K562 (cell line): ENCODE results near the gene ASB10. TPM values are rescaled to one million over a fixed set of nuclear protein-coding genes. Genes with fewer than 3 reads are reported as not detected.

ENCODE experiments used
- ATAC-seq: fragments of 200-7000 bp; cut with Tn5 transposase; 3 replicates; pipeline ENCODE4 v1.9.1; 2020; ENCODE audit warnings: moderate library complexity
- BruUV-seq: library from RNA; stranded (reverse); fragments of 400-500 nt; replicated peaks from 2 replicates; lab custom pipeline; 2021; lab: Mats Ljungman, UMichigan
- CTCF ChIA-PET: fragments of 300-600 bp; formaldehyde crosslinking; extraction: SDS; loops from one replicate; lab custom pipeline; 2021; ENCODE audit warnings: low intra/inter-chr PET ratio; lab: Yijun Ruan, JAX
- POLR2A ChIA-PET: fragments of 300-600, 350-650 bp; sonication (Branson Sonifier 250); formaldehyde crosslinking; extraction: SDS; loops from one replicate; lab custom pipeline; 2021; ENCODE audit warnings: antibody characterized with exemption, inconsistent platforms; lab: Yijun Ruan, JAX
- DNase-seq, 4 experiments: peaks; one replicate each; pipeline versions ENCODE4 v3.0.0 to v3.0.0-alpha.2; 2011 to 2018; ENCODE audit warnings: low spot score in 3 of 4, mixed read lengths in 3 of 4; ENCODE audit errors: extremely low read depth in 1 of 4
- FAIRE-seq: peaks from 2 replicates; lab custom pipeline; 2011; peaks lifted over from hg19 to GRCh38; lab: Jason Lieb, UNC
- H2AFZ ChIP-seq: 2 replicates; pipeline ENCODE4 v1.6.0; 2011; ENCODE audit warnings: low read depth, low read length, control low read depth, inconsistent platforms
- H3K27ac ChIP-seq: fragments of 200-600 bp; 3 replicates; pipeline ENCODE4 v1.8.0; 2011; ENCODE audit warnings: low read depth, mild to moderate bottlenecking, control low read depth, inconsistent platforms, low read length, moderate library complexity, mixed read lengths; ENCODE audit errors: extremely low read depth
- H3K27me3 ChIP-seq, 2 experiments: fragments of 300-600 bp in 1 of 2; 2 replicates in 1 of 2; 3 replicates in 1 of 2; pipeline versions ENCODE4 v1.6.0 to v1.8.0; 2011; ENCODE audit warnings: inconsistent platforms in 2 of 2, low read length in 2 of 2, mild to moderate bottlenecking in 1 of 2, mixed read lengths in 1 of 2, moderate library complexity in 1 of 2; ENCODE audit not compliant: control insufficient read depth in 2 of 2, insufficient read depth in 2 of 2
- H3K36me3 ChIP-seq: fragments of 300-600 bp; 3 replicates; pipeline ENCODE4 v1.8.0; 2011; ENCODE audit warnings: mild to moderate bottlenecking, low read length, inconsistent platforms; ENCODE audit not compliant: control insufficient read depth, insufficient read depth
- H3K4me1 ChIP-seq, 2 experiments: fragments of 200-600 bp in 1 of 2; replicated peaks in 1 of 2; 2 replicates in 1 of 2; 3 replicates in 1 of 2; pipeline versions ENCODE4 v1.5.1 to v1.8.0; 2011; ENCODE audit warnings: inconsistent platforms in 2 of 2, low read length in 2 of 2, mild to moderate bottlenecking in 1 of 2, mixed read lengths in 1 of 2, moderate library complexity in 1 of 2; ENCODE audit not compliant: control insufficient read depth in 2 of 2, insufficient read depth in 2 of 2
- H3K4me2 ChIP-seq: 2 replicates; pipeline ENCODE4 v1.6.1; 2011; ENCODE audit warnings: low read length, control low read depth, inconsistent platforms, mixed read lengths; ENCODE audit not compliant: insufficient read depth
- H3K4me3 ChIP-seq: fragments of 200-600 bp; sonication (generic), shearing (Covaris generic); 2 replicates; pipeline ENCODE4 v1.5.1; 2016; ENCODE audit warnings: control low read depth, inconsistent platforms
- H3K79me2 ChIP-seq: fragments of 200-600 bp; 3 replicates; pipeline ENCODE4 v1.8.0; 2011; ENCODE audit warnings: low read length, inconsistent platforms; ENCODE audit not compliant: control insufficient read depth, insufficient read depth
- H3K9ac ChIP-seq, 2 experiments: 2 replicates each; pipeline versions ENCODE4 v1.6.0 to v1.6.1; 2011; ENCODE audit warnings: low read depth in 2 of 2, low read length in 2 of 2, control low read depth in 1 of 2, inconsistent platforms in 1 of 2, mild to moderate bottlenecking in 1 of 2, mixed read lengths in 1 of 2; ENCODE audit not compliant: insufficient read depth in 1 of 2
- H3K9me1 ChIP-seq: one replicate; pipeline ENCODE4 v1.6.0; 2011; ENCODE audit warnings: inconsistent platforms, mild to moderate bottlenecking, low read length, moderate library complexity; ENCODE audit not compliant: control insufficient read depth, insufficient read depth
- H3K9me3 ChIP-seq: replicated peaks from 2 replicates; pipeline ENCODE4 v1.5.1; 2011; ENCODE audit warnings: low read depth, low read length, inconsistent platforms; ENCODE audit not compliant: control insufficient read depth, insufficient read depth
- H4K20me1 ChIP-seq: replicated peaks from 2 replicates; pipeline ENCODE4 v1.6.1; 2011; ENCODE audit warnings: low read length, inconsistent platforms, mixed read lengths; ENCODE audit not compliant: control insufficient read depth, insufficient read depth
- ELF1 ChIP-seq: fragments of 200-800 bp; sonication (Bioruptor generic); IDR thresholded peaks from 2 replicates; pipeline ENCODE4 v1.6.1; 2016; ENCODE audit warnings: missing genetic modification characterization, missing compliant biosample characterization
- GTF2E2 ChIP-seq: fragments of 200-800 bp; sonication (Bioruptor generic); IDR thresholded peaks from 2 replicates; pipeline ENCODE4 v1.6.1; 2016; ENCODE audit warnings: missing genetic modification characterization, missing compliant biosample characterization
- MEF2A ChIP-seq: IDR thresholded peaks from 2 replicates; pipeline ENCODE4 v1.6.1; 2011; ENCODE audit warnings: low read depth, mild to moderate bottlenecking, low read length, moderate library complexity; ENCODE audit not compliant: control insufficient read depth
- RBFOX2 ChIP-seq: fragments of 200-400 bp; formaldehyde crosslinking; IDR thresholded peaks from 2 replicates; pipeline ENCODE4 v1.6.1; 2017; ENCODE audit warnings: low read depth, mild to moderate bottlenecking, low read length, moderate library complexity
- RFX7 ChIP-seq: fragments of 250-450 bp; sonication (Bioruptor Pico); IDR thresholded peaks from 2 replicates; pipeline ENCODE4 v1.5.1; 2021; ENCODE audit warnings: mild to moderate bottlenecking
- ZFP36 ChIP-seq: fragments of 150-350 bp; IDR thresholded peaks from 2 replicates; pipeline ENCODE4 v1.6.1; 2018; ENCODE audit warnings: low read length, low read depth; ENCODE audit not compliant: partially characterized antibody
- ZNF124 ChIP-seq: sonication (generic); formaldehyde crosslinking; IDR thresholded peaks from 2 replicates; pipeline ENCODE4 v1.8.1; 2022; ENCODE audit warnings: missing genetic modification reagents
- ZNF140 ChIP-seq: fragments of 250-450 bp; sonication (Bioruptor Pico); IDR thresholded peaks from 2 replicates; pipeline ENCODE4 v1.8.0; 2021; ENCODE audit warnings: moderate library complexity, mild to moderate bottlenecking, inconsistent platforms
- ZNF197 ChIP-seq: fragments of 200-800 bp; sonication (Bioruptor generic); IDR thresholded peaks from 2 replicates; pipeline ENCODE4 v1.6.1; 2016; ENCODE audit warnings: low read depth, missing genetic modification characterization, missing compliant biosample characterization
- ZNF77 ChIP-seq: fragments of 250-450 bp; sonication (Bioruptor Pico); IDR thresholded peaks from 2 replicates; pipeline ENCODE4 v1.5.0; 2020
- WGBS: fragments of 100-300 bp; shearing (Covaris generic); methylation state at CpG from one replicate; pipeline ENCODE4 v1.1.6; 2016; ENCODE audit warnings: low coverage, mixed read lengths; ENCODE audit not compliant: insufficient coverage; ENCODE audit errors: missing lambda C conversion rate; 5-methylcytosine and 5-hydroxymethylcytosine counted together
- in situ Hi-C: fragments of 300-500 bp; cut with MboI; formaldehyde crosslinking; loops from 4 replicates; pipeline ENCODE4 v1.15.0; 2018; ENCODE audit warnings: inconsistent platforms, mixed read lengths
- intact Hi-C: fragments of 100-400 bp; cut with micrococcal nuclease; formaldehyde crosslinking; loops from 2 replicates; pipeline ENCODE4 v1.14.2; 2022
- polyA plus RNA-seq, 8 experiments: library from polyadenylated mRNA; depleted of rRNA in 4 of 8; stranded (reverse) in 5 of 8; unstranded in 3 of 8; fragments of >200 nt; fragmentation: Nextera tagmentation in 2 of 8; fragmentation: Illumina TruSeq in 1 of 8; extraction: Ambion mirVana in 2 of 8; extraction: Trizol in 1 of 8; gene quantifications; 2 replicates each; pipeline versions ENCODE4 v1.2.1 to v1.2.3, GENCODE V29; 2011 to 2014; ENCODE audit warnings: inconsistent platforms in 1 of 8, missing spikeins in 1 of 8
- total RNA-seq, 7 experiments: library from RNA; depleted of rRNA in 6 of 7; stranded (reverse); fragments of >200 nt in 6 of 7; fragmentation: Illumina TruSeq in 2 of 7; extraction: Trizol in 2 of 7; gene quantifications; 2 replicates each; pipeline versions ENCODE4 v1.2.1 to v1.2.3, GENCODE V29; 2011 to 2021; ENCODE audit warnings: low replicate concordance in 1 of 7
- TF ChIP-seq, protein P1 (sequence below): fragments of 450-650 bp; formaldehyde crosslinking; IDR thresholded peaks from 2 replicates; pipeline ENCODE4 v1.4.0; 2020; ENCODE audit warnings: mild to moderate bottlenecking, moderate library complexity
- TF ChIP-seq, protein P2 (sequence below), 3 experiments: fragments of 200-800 bp in 1 of 3; sonication (Bioruptor generic) in 1 of 3; sonication (generic) in 1 of 3; formaldehyde crosslinking in 1 of 3; IDR thresholded peaks; 2 replicates each; pipeline versions ENCODE4 v1.6.1 to v1.8.0; 2016 to 2022; ENCODE audit warnings: mild to moderate bottlenecking in 2 of 3, missing compliant biosample characterization in 2 of 3, missing genetic modification characterization in 2 of 3, missing genetic modification reagents in 1 of 3

ASB10 gene
- total and polyA plus RNA-seq, 9 of the 15 experiments (the other 6 are each of a cell fraction or from before 2014, with no cell fraction given) = not detected

DNA sequence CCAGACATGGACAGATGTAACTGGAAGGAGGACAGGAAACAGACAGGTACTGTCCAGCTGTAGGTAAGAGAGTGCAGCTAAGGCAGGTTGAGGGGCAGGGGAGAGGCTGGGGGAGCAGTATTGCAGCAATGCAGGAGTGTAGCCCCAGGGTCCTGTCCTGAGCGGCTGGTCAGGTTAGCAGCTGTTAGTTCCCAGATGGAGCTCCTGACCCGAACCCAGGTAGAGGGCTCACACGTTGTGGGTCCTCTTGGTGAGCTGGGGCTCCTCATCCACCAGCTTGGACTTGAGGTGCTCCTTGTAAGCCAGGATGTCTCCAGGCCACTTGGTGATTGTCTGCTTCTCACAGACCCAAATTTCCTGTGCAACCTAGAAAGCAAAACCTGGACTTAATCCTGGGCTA is 26.8 kb upstream of the ASB10 start:
- peaks cover 69% of the 10 kb centered on the region for H3K36me3 ChIP-seq
- H2AFZ ChIP-seq = no peak overlapping the region
- POLR2A ChIA-PET = interaction anchor here (0.5 to 4.9 kb wide), 8 partner anchors 8 to 291 kb away, joined by 3 to 30 read pairs (median 6); partner anchors contain the start of genes ABCF2 and CHPF2
- in situ Hi-C loops (no loop called here), intact Hi-C loops (no loop called here)
- WGBS = 86% methylated on average over 3 of the region's 3 CpGs
- H4K20me1 ChIP-seq = peaks cover 16% of the 10 kb centered on the region; the same call in 1 of the 2 replicates
- no peak overlapping the region for H3K4me2 ChIP-seq
- H3K4me1 ChIP-seq = no peaks in the 10 kb centered on the region; a peak in 1 of 5 replicates
- TF ChIP-seq RBFOX2 (0 out of 2 replicates have a peak, but pooled peaks have one; percentile 23), RFX7 (CRISPR knock-in tag) (no peak)
- no peaks in the 10 kb centered on the region for H3K9me1 ChIP-seq
- CTCF ChIA-PET = no interaction called here
- BruUV-seq = TSS peak; percentile 26
- no peaks in the 10 kb centered on the region for H3K79me2 ChIP-seq
- no peaks in the 10 kb centered on the region for H3K27me3 ChIP-seq
- H3K9me3 ChIP-seq = no peaks in the 10 kb centered on the region
- FAIRE-seq (no peak), ATAC-seq (no peak), DNase-seq (no peak)
- H3K27ac ChIP-seq = no peak overlapping the region
- H3K9ac ChIP-seq = peak overlapping the region in 1 of 2 experiments; percentile 8; a peak in 1 of 4 replicates
- H3K4me3 ChIP-seq = no peak overlapping the region

DNA sequence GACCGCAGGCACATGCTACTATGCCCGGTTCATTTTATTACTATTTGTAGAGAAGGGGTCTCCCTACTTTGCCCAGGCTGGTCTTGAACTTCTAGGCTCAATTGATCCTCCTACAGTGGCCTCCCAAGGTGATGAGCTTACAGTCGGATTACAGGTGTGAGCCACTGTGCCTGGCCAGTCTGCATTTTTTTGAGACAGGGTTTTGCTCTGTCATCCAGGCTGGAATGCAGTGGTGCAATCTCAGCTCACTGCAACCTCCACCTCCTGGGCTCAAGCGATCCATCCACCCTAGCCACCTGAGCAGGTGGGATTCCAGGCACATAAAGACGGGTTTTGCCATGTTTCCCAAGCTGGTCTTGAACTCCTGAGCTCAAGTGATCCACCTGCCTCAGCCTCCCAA is 25.6 kb upstream of the ASB10 start:
- CTCF ChIA-PET = interaction anchor here (0.6 kb wide), 1 partner anchor 199 kb away, joined by 3 read pairs; no protein-coding TSS in a partner anchor
- Histone ChIP-seq H3K27ac (no peak overlapping the region), H3K9me1 (no peaks in the 10 kb centered on the region), H4K20me1 (peaks cover 20% of the 10 kb centered on the region), H3K9me3 (no peaks in the 10 kb centered on the region), H3K27me3 (no peaks in the 10 kb centered on the region), H3K4me1 (peaks cover 4% of the 10 kb centered on the region in 2 experiments), H3K36me3 (peaks cover 57% of the 10 kb centered on the region), H3K79me2 (no peaks in the 10 kb centered on the region), H3K4me2 (no peak overlapping the region), H2AFZ (no peak overlapping the region), H3K9ac (no peak overlapping the region), H3K4me3 (no peak overlapping the region)
- no peak for FAIRE-seq
- POLR2A ChIA-PET = interaction anchor here (0.7 to 4.9 kb wide), 7 partner anchors 9 to 23 kb away, joined by 3 to 30 read pairs (median 4); partner anchors contain the start of genes ABCF2 and CHPF2
- ATAC-seq = no peak
- in situ Hi-C loops (no loop called here), intact Hi-C loops (no loop called here)
- BruUV-seq = no TSS peak
- 80% methylated on average over 5 of the region's 5 CpGs for WGBS
- DNase-seq = no peak
- TF ChIP-seq ZNF124 (no peak), MEF2A (no peak), ZFP36 (no peak), GTF2E2 (tag) (no peak), ZNF140 (CRISPR knock-in tag) (no peak), ZNF197 (CRISPR knock-in tag) (no peak), ELF1 (tag) (no peak), ZNF77 (no peak)
- TF ChIP-seq, protein P1, sequence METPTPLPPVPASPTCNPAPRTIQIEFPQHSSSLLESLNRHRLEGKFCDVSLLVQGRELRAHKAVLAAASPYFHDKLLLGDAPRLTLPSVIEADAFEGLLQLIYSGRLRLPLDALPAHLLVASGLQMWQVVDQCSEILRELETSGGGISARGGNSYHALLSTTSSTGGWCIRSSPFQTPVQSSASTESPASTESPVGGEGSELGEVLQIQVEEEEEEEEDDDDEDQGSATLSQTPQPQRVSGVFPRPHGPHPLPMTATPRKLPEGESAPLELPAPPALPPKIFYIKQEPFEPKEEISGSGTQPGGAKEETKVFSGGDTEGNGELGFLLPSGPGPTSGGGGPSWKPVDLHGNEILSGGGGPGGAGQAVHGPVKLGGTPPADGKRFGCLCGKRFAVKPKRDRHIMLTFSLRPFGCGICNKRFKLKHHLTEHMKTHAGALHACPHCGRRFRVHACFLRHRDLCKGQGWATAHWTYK (CRISPR knock-in tag) = no peak
- TF ChIP-seq, protein P2, sequence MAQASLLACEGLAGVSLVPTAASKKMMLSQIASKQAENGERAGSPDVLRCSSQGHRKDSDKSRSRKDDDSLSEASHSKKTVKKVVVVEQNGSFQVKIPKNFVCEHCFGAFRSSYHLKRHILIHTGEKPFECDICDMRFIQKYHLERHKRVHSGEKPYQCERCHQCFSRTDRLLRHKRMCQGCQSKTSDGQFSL (CRISPR knock-in tag; IDR thresholded peaks at IDR 0.05) = no peak
- TF ChIP-seq, protein P2 (tag; IDR thresholded peaks at IDR 0.05) = no peak
